Activated CD8-positive, alpha-beta memory T cell treated with anti-CD3 and anti-CD28 coated beads, Interleukin-2, amount 50 U/mL, for 1 hour (primary cell): ENCODE data around the gene INMT.

Experiments used
- DNase-seq: peaks from one replicate; pipeline ENCODE4 v3.0.0-alpha.2; 2020; ENCODE audit errors: extremely low read depth

INMT gene

GRCh38 chr7:30752979-30753378 is 1.0 kb downstream of the INMT start:
- no peak for DNase-seq

GRCh38 chr7:30754315-30754877 is 2.5 kb downstream of the INMT start:
- DNase-seq: no peak

- no peak for DNase-seq
These were observed 3.6 kb downstream of the INMT start for GRCh38 chr7:30755384-30756154.

- DNase-seq: no peak
These were observed 5.4 kb downstream of the INMT start for GRCh38 chr7:30757342-30757692.

GRCh38 chr7:30760514-30761213 is 8.7 kb downstream of the INMT start:
- no peak for DNase-seq

- no peak for DNase-seq
These were observed 9.6 kb downstream of the INMT start for GRCh38 chr7:30761214-30762156.

- no peak for DNase-seq
These were observed 12.4 kb downstream of the INMT start for GRCh38 chr7:30764030-30764975.

GRCh38 chr7:30765408-30765807 is 13.5 kb downstream of the INMT start:
- DNase-seq: no peak

- no peak for DNase-seq
These were observed 18.9 kb downstream of the INMT start for GRCh38 chr7:30770845-30771173.

- peak; percentile 4 for DNase-seq
These were observed 19.4 kb downstream of the INMT start, which contains the start of gene MINDY4 for GRCh38 chr7:30771174-30771879. MINDY4 (plus strand) TSS chr7:30771417; CDS start chr7:30771494, 77 bp downstream.

GRCh38 chr7:30771880-30772425 is 20.0 kb downstream of the INMT start:
- no peak for DNase-seq

GRCh38 chr7:30772984-30773383 is 21.0 kb downstream of the INMT start:
- no peak for DNase-seq

- no peak for DNase-seq
These were observed 24.1 kb downstream of the INMT start for GRCh38 chr7:30775992-30776391.

- no peak for DNase-seq
These were observed 25.0 kb downstream of the INMT start for GRCh38 chr7:30776971-30777370.

- DNase-seq: no peak
These were observed 26.5 kb downstream of the INMT start for GRCh38 chr7:30778255-30779025.

GRCh38 chr7:30779574-30779973 is 27.6 kb downstream of the INMT start:
- no peak for DNase-seq

GRCh38 chr7:30780941-30781340 is 29.0 kb downstream of the INMT start:
- DNase-seq: no peak

- no peak for DNase-seq
These were observed 30.8 kb downstream of the INMT start for GRCh38 chr7:30782690-30783089.

- no peak for DNase-seq
These were observed 33.9 kb downstream of the INMT start for GRCh38 chr7:30785786-30786185.
